GM19238 (cell line): ENCODE data around the gene RFC4.

Source experiments
- DNase-seq: peaks from one replicate; pipeline ENCODE4 v3.0.0; 2011; ENCODE audit warnings: low spot score; ENCODE audit not compliant: insufficient read length

The RFC4 gene

GRCh38 chr3:186787642-186788481 lies 18.4 kb downstream of the RFC4 start:
- DNase-seq: no peak

- DNase-seq: no peak
Observed at GRCh38 chr3:186786922-186787321, 19.4 kb downstream of the RFC4 start.

GRCh38 chr3:186785495-186786018 lies 20.7 kb downstream of the RFC4 start:
- no peak for DNase-seq

- DNase-seq: no peak
Observed at GRCh38 chr3:186784820-186785494, 21.3 kb downstream of the RFC4 start.

GRCh38 chr3:186783731-186784515 lies 22.4 kb downstream of the RFC4 start:
- peak; percentile 68 for DNase-seq

- DNase-seq: peak; percentile 74
Observed at GRCh38 chr3:186783058-186783730, 23.1 kb downstream of the RFC4 start, which contains the start of gene EIF4A2. EIF4A2 (plus strand) TSS chr3:186783577; CDS start chr3:186783611, 34 bp downstream.

- DNase-seq: no peak
Observed at GRCh38 chr3:186782542-186783057, 23.7 kb downstream of the RFC4 start.

- DNase-seq: no peak
Observed at GRCh38 chr3:186779204-186779603, 27.1 kb downstream of the RFC4 start.

GRCh38 chr3:186775999-186776398 lies 30.3 kb downstream of the RFC4 start:
- DNase-seq: no peak

- DNase-seq: peak; percentile 70
Observed at GRCh38 chr3:186772701-186773417, 33.4 kb downstream of the RFC4 start.

- DNase-seq: peak; percentile 5
Observed at GRCh38 chr3:186772281-186772694, 34.0 kb downstream of the RFC4 start.

GRCh38 chr3:186760897-186761447 lies 45.3 kb downstream of the RFC4 start:
- DNase-seq: no peak

- no peak for DNase-seq
Observed at GRCh38 chr3:186760141-186760833, 46.0 kb downstream of the RFC4 start.

GRCh38 chr3:186759231-186759930 lies 46.9 kb downstream of the RFC4 start:
- DNase-seq: no peak

- no peak for DNase-seq
Observed at GRCh38 chr3:186757686-186758220, 48.5 kb downstream of the RFC4 start.

- no peak for DNase-seq
Observed at GRCh38 chr3:186757214-186757613, 49.1 kb downstream of the RFC4 start.

GRCh38 chr3:186754871-186755270 lies 51.4 kb downstream of the RFC4 start:
- no peak for DNase-seq

GRCh38 chr3:186754006-186754405 lies 52.3 kb downstream of the RFC4 start:
- DNase-seq: no peak
